Amniotic epithelial cell (primary cell): ENCODE data around the gene CFD.
A peak's percentile ranks its signal among the peaks of the same experiment; 100 is the strongest.
"Not testable (repeated sequence)": the region's sequence is repeated elsewhere in the genome, so short reads cannot be mapped to it uniquely, and the experiment has no call there.

ENCODE experiments used
- DNase-seq: peaks from one replicate; pipeline ENCODE4 v3.0.0-alpha.2; 2010; ENCODE audit warnings: low read depth

The CFD gene

GRCh38 chr19:871446-872265 lies 12.2 kb downstream of the CFD start:
- no peak for DNase-seq

GRCh38 chr19:872266-872951 lies 12.9 kb downstream of the CFD start:
- peak; percentile 79 for DNase-seq

GRCh38 chr19:873084-873483 lies 13.6 kb downstream of the CFD start:
- DNase-seq = peak; percentile 75

GRCh38 chr19:873561-874041 lies 14.1 kb downstream of the CFD start:
- no peak for DNase-seq

GRCh38 chr19:875265-875879 lies 15.9 kb downstream of the CFD start:
- DNase-seq = no peak

- DNase-seq = no peak
These were observed 16.6 kb downstream of the CFD start for GRCh38 chr19:876089-876488.

- no peak for DNase-seq
These were observed 17.4 kb downstream of the CFD start for GRCh38 chr19:876780-877314.

GRCh38 chr19:877992-878660 lies 18.7 kb downstream of the CFD start:
- not testable (repeated sequence) for DNase-seq

GRCh38 chr19:878751-879561 lies 19.5 kb downstream of the CFD start:
- not testable (repeated sequence) for DNase-seq

GRCh38 chr19:879711-880438 lies 20.4 kb downstream of the CFD start:
- DNase-seq = no peak

- DNase-seq = no peak
These were observed 22.1 kb downstream of the CFD start for GRCh38 chr19:881385-882071.

GRCh38 chr19:882871-883497 lies 23.5 kb downstream of the CFD start:
- DNase-seq = no peak

- no peak for DNase-seq
These were observed 24.3 kb downstream of the CFD start for GRCh38 chr19:883661-884211.

- no peak for DNase-seq
These were observed 25.2 kb downstream of the CFD start for GRCh38 chr19:884420-885211.

- no peak for DNase-seq
These were observed 26.2 kb downstream of the CFD start for GRCh38 chr19:885536-886224.

GRCh38 chr19:887072-887471 lies 27.6 kb downstream of the CFD start:
- peak; percentile 75 for DNase-seq

GRCh38 chr19:887599-887998 lies 28.1 kb downstream of the CFD start:
- no peak for DNase-seq
